Activated CD8-positive, alpha-beta memory T cell treated with anti-CD3 and anti-CD28 coated beads for 36 hours (primary cell): Measurements from ENCODE around the gene TTC23L. TPM values are rescaled to one million over a fixed set of nuclear protein-coding genes. Genes with fewer than 3 reads are reported as not detected.

Source experiments
- CTCF ChIA-PET: fragments of 350-600 bp; sonication (Branson Sonifier 250); formaldehyde crosslinking; loops from one replicate; lab custom pipeline; 2021; ENCODE audit warnings: antibody characterized with exemption; lab: Charles Lee
- POLR2A ChIA-PET: fragments of 350-600 bp; sonication (Branson Sonifier 250); formaldehyde crosslinking; loops from one replicate; lab custom pipeline; 2021; ENCODE audit warnings: antibody characterized with exemption; lab: Charles Lee
- total RNA-seq, 2 experiments: library from RNA; stranded (reverse); gene quantifications; one replicate each; pipeline ENCODE4 v1.2.3, GENCODE V29; 2021

The TTC23L gene
- total RNA-seq, 2 experiments from 2014 or later = 0.25 to 0.57 TPM

- CTCF ChIA-PET = no interaction called here
- POLR2A ChIA-PET = no interaction called here
These were observed 74.1 kb downstream of the TTC23L start for GRCh38 chr5:34913072-34913471.

DNA sequence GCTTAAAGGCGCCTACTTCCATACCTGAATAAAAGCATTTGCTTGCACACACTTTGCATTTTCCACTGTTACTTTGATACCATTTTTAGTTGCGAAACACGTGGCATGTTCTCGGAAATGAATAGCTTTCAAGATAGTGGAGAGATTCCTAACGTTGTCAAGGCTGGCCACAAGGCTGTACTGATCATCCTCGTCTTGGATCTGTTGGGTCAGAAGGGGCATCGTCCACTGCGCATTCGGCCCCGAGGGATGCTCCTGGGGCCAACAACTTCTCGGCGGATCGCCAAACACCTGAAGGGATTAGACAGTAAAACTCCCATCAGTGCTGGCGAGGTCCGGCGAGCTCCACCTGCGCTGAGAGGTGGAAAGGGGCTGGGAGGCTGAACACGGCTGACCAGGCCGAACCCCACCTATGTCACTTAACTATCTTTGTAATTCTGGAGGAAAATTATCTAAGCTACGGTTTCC, 75.7 kb downstream of the TTC23L start:
- ChIA-PET POLR2A (interaction anchor here (5.1 kb wide), 1 partner anchor 15 kb away, joined by 73 read pairs; the partner anchor contains the start of gene DNAJC21), CTCF (interaction anchor here (1.0 to 1.9 kb wide), 3 partner anchors 9 to 18 kb away, joined by 3 to 15 read pairs (median 4); partner anchors contain the start of gene DNAJC21)

GRCh38 chr5:34915139-34915855, 76.3 kb downstream of the TTC23L start, which contains the start of the genes BRIX1 and RAD1:
BRIX1 (plus strand) TSS chr5:34915711; CDS start chr5:34915739, 28 bp downstream.
RAD1 (minus strand) TSS chr5:34915504; CDS start chr5:34914892, 612 bp downstream.
- ChIA-PET POLR2A (interaction anchor here (0.5 to 5.1 kb wide), 4 partner anchors 8 to 556 kb away, joined by 3 to 73 read pairs (median 6); partner anchors contain the start of gene DNAJC21), CTCF (interaction anchor here (1.0 to 1.9 kb wide), 3 partner anchors 9 to 17 kb away, joined by 3 to 15 read pairs (median 4); partner anchors contain the start of gene DNAJC21)

GRCh38 chr5:34915856-34916192, 76.9 kb downstream of the TTC23L start:
- ChIA-PET CTCF (interaction anchor here (0.7 to 1.9 kb wide), 2 partner anchors 13 to 467 kb away, joined by 4 to 15 read pairs; partner anchors contain the start of gene DNAJC21), POLR2A (interaction anchor here (1.2 to 5.1 kb wide), 3 partner anchors 8 to 14 kb away, joined by 3 to 73 read pairs (median 6); partner anchors contain the start of gene DNAJC21)

DNA sequence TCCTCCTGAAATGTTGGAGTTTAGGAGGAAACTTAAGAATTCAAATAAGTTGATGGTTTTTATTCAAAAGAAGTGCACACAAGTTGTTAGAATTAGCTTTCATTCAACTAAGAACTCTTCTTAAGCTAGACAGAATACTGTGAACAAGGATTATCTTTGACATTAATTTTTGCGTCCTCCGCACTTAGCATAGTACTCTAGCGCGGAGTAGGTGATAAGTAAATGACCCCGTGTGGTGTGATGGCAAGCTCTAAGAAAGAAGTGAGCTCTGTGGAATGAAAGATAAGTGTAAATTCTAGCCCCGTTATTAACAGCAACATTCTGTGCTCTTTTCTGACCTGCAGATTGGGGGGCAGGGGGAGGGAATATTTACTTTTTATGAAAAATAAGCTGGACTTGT, 77.6 kb downstream of the TTC23L start:
- CTCF ChIA-PET = interaction anchor here (0.7 to 1.4 kb wide), 3 partner anchors 13 to 1010 kb away, joined by 3 to 4 read pairs (median 4); no protein-coding TSS in a partner anchor

GRCh38 chr5:34918025-34918424, 79.1 kb downstream of the TTC23L start:
- POLR2A ChIA-PET = interaction anchor here (5.1 kb wide), 1 partner anchor 12 kb away, joined by 73 read pairs; the partner anchor contains the start of gene DNAJC21

More for the DNA sequence above, 77.6 kb downstream of the TTC23L start:
- POLR2A ChIA-PET = interaction anchor here (1.2 to 5.1 kb wide), 2 partner anchors 10 to 13 kb away, joined by 3 to 73 read pairs; partner anchors contain the start of gene DNAJC21

DNA sequence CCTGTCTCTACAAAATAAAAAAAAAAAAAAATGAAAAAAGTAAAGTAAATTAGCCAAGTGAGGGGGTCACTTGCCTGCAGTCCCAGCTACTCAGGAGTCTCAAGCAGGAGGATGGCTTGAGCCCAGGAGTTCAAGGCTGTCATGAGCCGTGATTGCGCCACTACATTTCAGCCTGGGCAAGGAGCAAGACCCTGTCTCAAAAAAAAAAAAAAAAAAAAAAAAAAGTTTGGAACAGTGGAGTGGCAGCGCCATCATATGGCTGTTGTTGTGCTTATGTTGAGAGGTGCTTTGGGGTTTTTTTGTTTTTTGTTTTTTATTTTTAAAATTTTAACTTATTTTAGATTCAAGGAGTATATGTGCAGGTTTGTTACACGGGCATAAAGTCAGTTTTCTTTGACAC, 80.1 kb downstream of the TTC23L start:
- POLR2A ChIA-PET = no interaction called here
- CTCF ChIA-PET = interaction anchor here (0.7 kb wide), 2 partner anchors 412 to 1734 kb away, joined by 3 to 4 read pairs; no protein-coding TSS in a partner anchor

More at GRCh38 chr5:34918025-34918424, 79.1 kb downstream of the TTC23L start:
- CTCF ChIA-PET = interaction anchor here (0.6 to 1.4 kb wide), 2 partner anchors 10 to 12 kb away, joined by 4 read pairs; no protein-coding TSS in a partner anchor

DNA sequence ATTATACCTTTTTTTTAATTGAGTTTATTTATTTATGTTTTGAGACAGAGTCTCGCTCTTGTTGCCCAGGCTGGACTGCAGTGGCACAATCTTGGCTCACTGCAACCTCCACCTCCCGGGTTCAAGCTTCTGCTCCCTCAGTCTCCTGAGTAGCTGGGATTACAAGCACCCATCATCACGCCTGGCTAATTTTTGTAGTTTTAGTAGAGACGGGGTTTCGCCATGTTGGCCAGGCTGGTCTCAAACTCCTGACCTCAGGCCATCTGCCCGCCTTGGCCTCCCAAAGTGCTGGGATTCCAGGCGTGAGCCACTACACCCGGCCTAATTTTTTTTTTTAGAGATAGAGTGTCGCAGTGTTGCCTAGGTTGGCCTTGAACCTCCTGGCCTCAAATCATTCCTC, 84.3 kb downstream of the TTC23L start:
- ChIA-PET CTCF (interaction anchor here (1.1 kb wide), 1 partner anchor 85 kb away, joined by 3 read pairs; no protein-coding TSS in a partner anchor), POLR2A (interaction anchor here (1.2 kb wide), 1 partner anchor 8 kb away, joined by 6 read pairs; the partner anchor contains the start of genes BRIX1 and RAD1)

- ChIA-PET CTCF (interaction anchor here (0.8 to 1.1 kb wide), 2 partner anchors 9 to 86 kb away, joined by 3 read pairs; partner anchors contain the start of genes BRIX1 and RAD1), POLR2A (interaction anchor here (0.6 to 1.2 kb wide), 2 partner anchors 8 to 28 kb away, joined by 3 to 6 read pairs; partner anchors contain the start of genes BRIX1 and RAD1)
These were observed 84.9 kb downstream of the TTC23L start for GRCh38 chr5:34923694-34924461.

DNA sequence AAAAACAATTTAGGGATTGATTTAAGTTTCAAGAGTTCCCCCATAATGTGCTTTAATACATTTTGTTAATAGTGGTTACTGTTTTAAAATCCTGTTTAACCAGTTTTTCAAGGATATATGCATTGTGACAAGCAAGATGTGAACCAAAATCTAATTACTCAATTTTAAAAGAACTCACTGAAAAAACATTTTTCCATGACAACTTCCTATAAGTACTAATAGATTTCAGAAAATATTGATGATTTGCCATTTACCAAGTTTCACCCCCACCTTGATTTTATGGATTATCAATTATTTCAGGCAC, 85.5 kb downstream of the TTC23L start:
- ChIA-PET POLR2A (interaction anchor here (0.6 to 1.2 kb wide), 2 partner anchors 9 to 27 kb away, joined by 3 to 6 read pairs; partner anchors contain the start of genes BRIX1 and RAD1), CTCF (interaction anchor here (0.8 kb wide), 1 partner anchor 9 kb away, joined by 3 read pairs; the partner anchor contains the start of genes BRIX1 and RAD1)

DNA sequence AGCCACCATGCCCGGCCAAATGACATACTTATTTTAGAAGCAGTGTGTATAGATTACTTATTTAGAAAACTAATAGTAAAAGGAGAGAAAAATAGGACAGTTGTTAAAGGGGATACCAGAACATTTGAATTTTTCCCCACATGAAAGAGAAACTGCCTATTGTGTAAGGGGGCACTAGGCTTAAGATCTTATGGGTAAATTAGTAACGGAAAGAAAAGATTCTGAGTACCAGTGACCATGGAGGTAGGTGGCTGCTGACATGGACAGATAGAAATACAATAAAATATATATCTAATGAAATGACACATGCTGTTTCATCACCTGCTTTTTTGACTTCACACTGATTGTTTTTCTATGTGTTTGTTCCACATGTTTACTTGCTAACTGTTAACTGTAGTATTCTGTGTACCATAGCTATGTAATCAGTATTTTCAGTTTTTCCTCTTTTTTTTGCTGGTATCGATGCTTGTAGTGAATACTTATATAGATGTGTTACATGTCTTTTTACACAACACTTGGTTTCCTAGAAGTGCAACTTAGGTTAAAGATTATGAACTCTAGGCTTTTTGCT, 87.4 kb downstream of the TTC23L start:
- ChIA-PET CTCF (no interaction called here), POLR2A (interaction anchor here (1.1 kb wide), 1 partner anchor 11 kb away, joined by 3 read pairs; the partner anchor contains the start of genes BRIX1 and RAD1)

DNA sequence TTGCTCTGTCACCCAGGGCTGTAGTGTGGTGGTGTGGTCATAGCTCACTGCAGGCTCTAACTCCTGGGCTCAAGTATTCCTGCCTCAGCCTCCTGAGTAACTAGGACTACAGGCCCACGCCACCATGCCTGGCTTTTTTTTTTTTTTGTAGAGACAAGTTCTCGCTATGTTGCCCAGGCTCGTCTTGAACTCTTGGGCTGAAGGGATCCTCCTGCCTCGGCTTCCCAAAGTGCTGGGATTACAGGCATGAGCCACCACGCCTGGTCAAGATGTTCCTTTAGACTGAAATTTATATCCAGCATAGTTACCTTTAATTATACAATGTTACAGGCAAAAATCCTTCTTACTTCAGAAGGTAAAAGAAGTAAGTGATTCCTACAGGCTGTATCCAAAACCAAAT, 88.8 kb downstream of the TTC23L start:
- ChIA-PET CTCF (no interaction called here), POLR2A (interaction anchor here (4.2 kb wide), 1 partner anchor 12 kb away, joined by 73 read pairs; the partner anchor contains the start of genes BRIX1 and RAD1)

- ChIA-PET POLR2A (interaction anchor here (4.2 kb wide), 1 partner anchor 12 kb away, joined by 73 read pairs; the partner anchor contains the start of genes BRIX1 and RAD1), CTCF (interaction anchor here (1.9 kb wide), 1 partner anchor 13 kb away, joined by 15 read pairs; the partner anchor contains the start of genes BRIX1 and RAD1)
These were observed 89.3 kb downstream of the TTC23L start for GRCh38 chr5:34928267-34928666.

DNA sequence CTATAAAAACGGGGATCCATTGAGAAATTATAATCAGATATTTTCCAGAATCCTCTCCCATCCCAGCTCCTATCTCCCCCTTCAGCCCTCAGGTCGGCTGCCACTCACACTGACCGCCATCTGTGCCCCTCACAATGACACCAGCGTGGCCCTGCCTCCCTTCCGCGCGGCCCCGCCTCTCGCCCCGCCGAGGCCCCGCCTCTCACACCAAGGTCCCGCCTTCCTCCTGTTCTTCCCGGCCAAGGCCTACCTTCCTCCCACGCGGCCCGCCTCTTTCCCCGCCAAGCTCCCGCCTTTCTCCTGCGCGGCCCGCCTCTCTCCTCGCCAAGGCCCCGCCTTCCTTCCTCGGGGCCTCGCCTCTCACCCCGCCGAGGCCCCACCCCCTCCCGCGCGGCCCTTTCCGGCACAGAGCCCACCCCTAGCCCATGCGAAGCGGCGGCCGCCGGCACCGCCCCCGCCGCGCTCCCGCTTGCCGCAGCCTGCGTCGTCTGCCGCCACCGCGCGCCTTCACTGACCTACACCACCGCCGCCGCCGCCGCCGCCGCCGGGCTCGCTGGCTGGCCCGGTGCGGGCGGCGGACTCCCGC, 90.3 kb downstream of the TTC23L start, which contains the start of gene DNAJC21:
Gene DNAJC21, plus strand, starts transcription at position 426 of the 586 bp plus-strand sequence. CDS start 261 bp downstream, outside the sequence.
- POLR2A ChIA-PET = interaction anchor here (0.5 to 4.2 kb wide), 4 partner anchors 11 to 1223 kb away, joined by 3 to 73 read pairs (median 8); partner anchors contain the start of genes BRIX1, LMBRD2, RAD1 and SKP2
- CTCF ChIA-PET = interaction anchor here (1.0 to 1.9 kb wide), 2 partner anchors 9 to 14 kb away, joined by 3 to 15 read pairs; partner anchors contain the start of genes BRIX1 and RAD1

DNA sequence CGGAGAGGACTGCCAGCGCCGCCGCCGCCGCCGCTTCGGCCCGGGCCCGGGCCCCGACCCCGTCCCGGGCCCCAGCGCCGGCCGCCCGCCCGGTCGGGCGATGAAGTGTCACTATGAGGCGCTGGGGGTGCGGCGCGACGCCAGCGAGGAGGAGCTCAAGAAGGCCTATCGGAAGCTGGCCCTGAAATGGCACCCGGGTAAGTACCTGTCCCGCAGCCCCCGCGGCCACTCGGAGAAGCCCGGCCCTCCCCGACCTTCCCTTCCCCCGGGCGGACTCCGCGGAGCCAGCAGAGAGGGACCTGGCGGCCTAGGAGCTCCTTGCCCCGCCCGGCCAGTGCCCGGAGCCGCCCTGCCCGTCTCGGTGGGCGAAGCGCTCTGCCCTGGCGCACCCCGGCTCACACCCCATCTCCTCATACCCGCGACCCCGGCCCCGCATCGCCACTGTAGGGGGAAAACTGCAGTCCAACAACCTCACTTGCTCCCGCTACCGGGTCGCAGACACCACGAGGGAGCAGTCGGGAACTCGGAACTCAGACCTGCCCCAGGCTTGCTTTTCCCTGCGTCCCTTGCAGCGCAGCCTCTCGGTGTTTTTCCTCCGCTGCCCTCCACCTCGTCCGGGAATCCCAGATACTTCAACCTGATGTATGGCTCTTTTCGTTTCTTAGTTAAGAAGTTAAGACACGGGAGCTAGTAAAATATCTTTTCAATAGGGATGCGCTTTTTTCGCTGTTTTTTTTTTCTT, 90.9 kb downstream of the TTC23L start:
- CTCF ChIA-PET = interaction anchor here (0.8 to 1.9 kb wide), 3 partner anchors 9 to 15 kb away, joined by 3 to 15 read pairs (median 4); partner anchors contain the start of genes BRIX1 and RAD1

DNA sequence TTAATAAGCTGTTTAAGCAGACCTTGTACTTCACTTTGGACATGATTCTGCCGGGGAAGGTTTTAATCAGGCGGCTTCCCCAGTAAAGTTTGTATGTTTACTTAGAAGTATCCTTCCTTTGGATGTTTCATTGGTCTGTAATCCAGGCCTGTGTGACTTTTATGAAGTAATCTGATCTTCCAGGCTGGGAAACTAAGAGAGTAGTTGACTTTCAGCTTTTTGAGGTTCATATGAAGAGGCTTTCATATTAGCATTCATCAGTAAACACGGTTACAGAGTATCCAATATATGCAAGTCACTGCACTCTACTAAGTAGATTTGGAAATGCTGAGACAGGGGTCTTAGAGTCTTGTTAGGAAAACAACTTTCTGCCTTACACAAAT, 91.5 kb downstream of the TTC23L start:
- ChIA-PET CTCF (interaction anchor here (0.8 to 1.0 kb wide), 2 partner anchors 8 to 13 kb away, joined by 3 to 4 read pairs; no protein-coding TSS in a partner anchor), POLR2A (interaction anchor here (0.8 to 4.2 kb wide), 2 partner anchors 14 to 18 kb away, joined by 3 to 73 read pairs; partner anchors contain the start of genes BRIX1 and RAD1)

More for the DNA sequence above, 90.9 kb downstream of the TTC23L start:
- POLR2A ChIA-PET = interaction anchor here (0.5 to 4.2 kb wide), 5 partner anchors 11 to 1222 kb away, joined by 3 to 73 read pairs (median 4); partner anchors contain the start of genes BRIX1, LMBRD2, RAD1 and SKP2
